Effector memory CD4-positive, alpha-beta T cell (primary cell): Measurements from ENCODE around the gene CTRB1.

Source experiments
- DNase-seq, 3 donors: peaks; one replicate each; pipeline ENCODE4 v3.0.0-alpha.2; 2020
- H3K27ac ChIP-seq: 2 replicates; pipeline ENCODE4 v1.7.0; 2013; ENCODE audit warnings: mild to moderate bottlenecking, low read length, moderate library complexity; ENCODE audit not compliant: insufficient read depth, poor library complexity, severe bottlenecking
- H3K27me3 ChIP-seq: replicated peaks from 2 replicates; pipeline ENCODE4 v1.7.0; 2013; ENCODE audit warnings: mild to moderate bottlenecking, low read length; ENCODE audit not compliant: insufficient read depth, control insufficient read depth, poor library complexity, severe bottlenecking
- H3K36me3 ChIP-seq: 2 replicates; pipeline ENCODE4 v1.7.0; 2013; ENCODE audit warnings: mild to moderate bottlenecking, low read length, moderate library complexity; ENCODE audit not compliant: control insufficient read depth, insufficient read depth
- H3K4me1 ChIP-seq: 2 replicates; pipeline ENCODE4 v1.7.0; 2013; ENCODE audit warnings: low read length, mild to moderate bottlenecking; ENCODE audit not compliant: control insufficient read depth, insufficient read depth, poor library complexity, severe bottlenecking
- H3K4me3 ChIP-seq: 2 replicates; pipeline ENCODE4 v1.7.0; 2013; ENCODE audit warnings: low read length, low read depth, mild to moderate bottlenecking; ENCODE audit not compliant: insufficient read depth, poor library complexity, severe bottlenecking
- H3K9me3 ChIP-seq: 2 replicates; pipeline ENCODE4 v1.7.0; 2013; ENCODE audit warnings: mild to moderate bottlenecking, low read length, moderate library complexity; ENCODE audit not compliant: control insufficient read depth

Gene CTRB1

GRCh38 chr16:75252946-75253911, 34.4 kb downstream of the CTRB1 start:
- Histone ChIP-seq H3K4me1 (peaks cover 10% of the 10 kb centered on the region), H3K27me3 (peaks cover 37% of the 10 kb centered on the region)
- no peak for DNase-seq

DNA sequence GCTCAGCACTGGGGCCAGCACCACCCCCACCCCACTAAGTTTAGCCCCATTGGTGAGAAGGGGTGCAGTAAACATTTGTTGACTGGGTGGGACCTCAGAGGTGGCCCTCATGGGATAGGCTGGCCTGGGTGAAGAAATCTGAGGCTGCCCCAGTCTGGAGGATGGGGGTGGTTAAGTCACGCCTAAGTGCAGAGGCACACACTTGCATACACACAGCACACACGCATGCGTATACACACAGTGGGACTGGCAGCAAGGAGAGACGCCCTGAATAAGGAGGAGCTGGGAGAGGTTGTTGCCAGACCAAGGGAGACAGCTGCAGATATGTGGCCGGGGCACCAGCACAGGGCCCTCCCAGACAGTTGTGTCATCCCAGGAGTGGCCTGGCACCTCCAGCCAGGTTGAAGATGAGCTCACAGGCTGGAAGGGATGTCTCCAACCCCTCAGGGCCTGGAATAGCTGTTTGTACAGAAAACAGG, 35.6 kb downstream of the CTRB1 start:
- Histone ChIP-seq H3K9me3 (no peaks in the 10 kb centered on the region), H3K4me1 (peaks cover 10% of the 10 kb centered on the region), H3K27ac (no peak overlapping the region), H3K4me3 (no peak overlapping the region), H3K27me3 (peaks cover 37% of the 10 kb centered on the region), H3K36me3 (no peaks in the 10 kb centered on the region)
- DNase-seq = no peak

More at GRCh38 chr16:75252946-75253911, 34.4 kb downstream of the CTRB1 start:
- Histone ChIP-seq H3K4me3 (no peak overlapping the region), H3K36me3 (no peaks in the 10 kb centered on the region), H3K27ac (no peak overlapping the region), H3K9me3 (no peaks in the 10 kb centered on the region)

DNA sequence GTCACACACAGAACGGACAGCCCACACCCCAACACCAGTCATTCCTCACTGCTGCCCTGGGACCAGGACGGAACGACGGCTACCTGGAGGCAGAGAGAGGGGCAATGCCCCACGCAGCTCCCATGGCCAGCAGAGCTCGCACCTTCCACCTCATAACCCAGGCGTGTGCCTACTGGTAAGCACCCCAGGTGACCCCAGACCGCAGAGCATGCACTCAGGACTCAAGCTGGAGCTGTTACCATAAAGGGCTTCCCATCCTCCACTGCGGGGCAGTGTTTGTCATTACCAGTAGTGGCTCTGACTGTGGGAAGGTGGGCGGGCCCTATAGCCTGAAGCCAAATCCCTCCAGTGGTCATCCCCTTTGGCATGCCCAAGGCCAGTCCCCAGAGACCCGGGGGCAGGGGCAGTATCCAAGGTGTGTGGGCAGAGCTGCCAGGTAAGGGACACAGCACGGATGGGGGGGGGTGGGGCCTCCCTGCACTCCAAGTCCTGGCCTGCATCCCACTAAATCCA, 37.3 kb downstream of the CTRB1 start:
- H3K4me3 ChIP-seq = no peak overlapping the region
- H3K27me3 ChIP-seq = peaks cover 22% of the 10 kb centered on the region
- no peaks in the 10 kb centered on the region for H3K9me3 ChIP-seq
- H3K27ac ChIP-seq = no peak overlapping the region
- peaks cover 5% of the 10 kb centered on the region for H3K4me1 ChIP-seq
- no peaks in the 10 kb centered on the region for H3K36me3 ChIP-seq
- no peak for DNase-seq

DNA sequence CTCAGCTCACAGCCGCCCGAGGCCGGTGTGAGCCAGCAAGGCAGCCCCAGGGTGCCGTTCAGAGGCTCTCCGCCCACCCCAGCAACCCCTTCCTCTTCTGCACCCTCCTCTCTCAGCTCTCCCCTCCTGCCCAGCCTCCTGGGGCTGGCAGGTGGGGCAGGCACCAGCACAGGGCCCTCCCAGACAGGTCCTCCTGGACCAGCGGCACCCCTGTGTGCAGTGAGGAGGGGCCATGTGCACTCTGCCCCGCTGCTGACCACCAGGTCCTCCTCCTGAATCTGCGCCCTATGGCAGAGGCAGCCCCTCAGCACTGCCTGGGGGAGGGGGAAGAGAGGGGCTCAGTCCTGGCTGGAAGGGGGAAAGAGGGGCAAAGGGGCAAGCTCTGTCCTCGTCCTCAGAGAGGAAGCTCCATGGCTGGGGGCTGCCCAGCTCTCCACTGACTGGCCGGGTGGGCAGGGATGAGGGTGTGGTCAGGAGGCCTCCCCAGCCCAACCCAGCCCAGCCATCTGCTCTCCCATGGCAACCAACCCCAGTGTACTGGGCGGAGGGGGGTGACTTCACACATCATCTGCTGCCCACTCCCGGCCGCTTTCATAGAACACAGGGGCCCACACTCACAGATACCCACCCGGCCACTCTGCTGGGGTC, 38.0 kb downstream of the CTRB1 start:
- Histone ChIP-seq H3K9me3 (no peaks in the 10 kb centered on the region), H3K4me3 (no peak overlapping the region), H3K4me1 (peaks cover 4% of the 10 kb centered on the region), H3K36me3 (no peaks in the 10 kb centered on the region), H3K27me3 (peaks cover 17% of the 10 kb centered on the region), H3K27ac (no peak overlapping the region)
- DNase-seq = no peak

DNA sequence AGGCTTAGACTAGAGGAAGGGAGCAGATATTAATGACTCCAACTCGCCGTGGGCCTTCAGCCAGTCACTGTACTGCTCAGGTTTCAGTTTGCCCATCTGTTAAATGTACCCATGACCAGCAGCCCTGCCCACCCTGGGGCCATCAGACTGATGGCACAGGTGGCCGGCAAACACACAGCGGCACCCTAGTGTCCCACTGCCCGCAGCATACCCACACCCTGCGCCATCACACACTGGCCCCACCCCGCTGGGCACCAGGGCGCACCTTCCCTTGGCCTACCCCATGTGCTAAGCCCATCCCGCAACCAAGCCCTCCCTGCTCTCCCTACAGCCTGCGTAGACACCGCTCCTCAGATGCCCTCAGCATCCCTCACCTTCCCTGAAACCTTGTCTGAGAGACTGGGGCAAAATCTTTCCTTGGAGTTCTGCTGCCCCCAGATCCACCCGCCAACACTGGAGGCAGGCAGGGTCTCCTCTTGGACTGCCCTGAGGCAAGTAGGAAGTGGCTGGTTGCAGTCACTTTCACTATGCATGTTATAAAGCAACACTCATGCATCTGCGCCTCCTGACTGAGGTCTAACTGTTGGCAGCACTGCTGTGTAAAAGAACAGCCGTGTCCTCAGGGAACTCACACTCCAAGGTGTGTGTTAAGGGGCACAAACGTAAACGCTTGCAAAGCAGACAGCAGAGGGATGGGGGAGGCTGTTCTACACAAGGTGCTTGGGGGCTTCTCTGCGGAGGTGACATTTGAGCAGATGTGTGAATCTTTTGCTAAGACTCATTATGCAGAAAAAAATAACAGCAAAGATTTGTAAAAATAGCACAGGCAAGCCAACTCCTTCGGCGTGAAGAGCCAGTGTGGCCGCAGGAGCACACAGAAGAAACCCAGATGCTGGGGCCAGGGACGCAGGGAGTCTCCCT, 39.4 kb downstream of the CTRB1 start:
- no peak overlapping the region for H3K4me3 ChIP-seq
- H3K27me3 ChIP-seq = peaks cover 5% of the 10 kb centered on the region
- H3K9me3 ChIP-seq = no peaks in the 10 kb centered on the region
- H3K36me3 ChIP-seq = no peaks in the 10 kb centered on the region
- no peak overlapping the region for H3K27ac ChIP-seq
- H3K4me1 ChIP-seq = no peaks in the 10 kb centered on the region
- DNase-seq = no peak

- DNase-seq = no peak
- Histone ChIP-seq H3K27me3 (peaks cover 3% of the 10 kb centered on the region), H3K4me1 (no peaks in the 10 kb centered on the region), H3K36me3 (no peaks in the 10 kb centered on the region), H3K27ac (no peak overlapping the region), H3K9me3 (no peaks in the 10 kb centered on the region), H3K4me3 (no peak overlapping the region)
Observed at GRCh38 chr16:75258807-75259141, 40.0 kb downstream of the CTRB1 start.

DNA sequence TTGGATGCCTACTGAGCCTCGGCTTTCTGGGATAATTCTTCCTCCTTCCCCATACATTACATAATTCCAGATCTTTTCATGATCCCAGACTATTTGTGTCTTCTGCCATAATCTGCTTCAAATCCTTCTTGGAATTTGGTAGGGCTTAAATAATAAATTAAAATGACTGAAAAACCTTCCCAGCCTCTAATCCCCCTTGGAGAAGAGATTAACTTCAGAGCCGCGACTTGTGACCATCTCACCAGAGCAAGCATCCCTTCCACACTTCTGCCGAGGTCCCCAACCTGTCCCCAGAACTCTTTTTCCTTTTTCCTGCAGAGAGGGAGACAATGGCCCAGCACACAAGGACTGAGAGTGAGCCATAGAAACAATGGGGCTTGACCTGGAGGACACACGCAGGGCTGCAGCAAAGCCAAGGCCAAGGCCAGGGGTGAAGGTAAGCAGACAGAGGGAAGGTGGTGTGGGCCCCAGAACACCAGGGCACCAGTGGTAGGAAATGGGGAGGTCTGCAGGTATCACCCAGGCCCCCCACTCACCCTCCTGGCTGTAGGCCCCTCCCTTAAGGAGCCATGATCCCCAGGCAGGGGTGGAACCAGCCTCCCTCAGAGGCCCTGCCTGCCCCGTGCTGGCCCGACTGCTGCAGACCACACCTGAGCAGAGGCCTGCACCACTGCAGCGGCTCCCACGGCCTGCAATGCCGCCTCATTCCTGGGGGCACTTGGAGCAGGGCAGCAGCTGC, 42.2 kb downstream of the CTRB1 start:
- Histone ChIP-seq H3K36me3 (no peaks in the 10 kb centered on the region), H3K9me3 (no peaks in the 10 kb centered on the region), H3K27ac (no peak overlapping the region), H3K4me3 (no peak overlapping the region), H3K4me1 (peaks cover 7% of the 10 kb centered on the region), H3K27me3 (peaks cover 20% of the 10 kb centered on the region)
- DNase-seq = no peak

- DNase-seq = no peak
- no peaks in the 10 kb centered on the region for H3K36me3 ChIP-seq
- no peak overlapping the region for H3K27ac ChIP-seq
- H3K27me3 ChIP-seq = peaks cover 25% of the 10 kb centered on the region
- H3K4me3 ChIP-seq = no peak overlapping the region
- H3K4me1 ChIP-seq = peaks cover 7% of the 10 kb centered on the region
- no peaks in the 10 kb centered on the region for H3K9me3 ChIP-seq
Observed at GRCh38 chr16:75261590-75262078, 42.8 kb downstream of the CTRB1 start.
